ENCODE results near the gene DUSP22.

DNA sequence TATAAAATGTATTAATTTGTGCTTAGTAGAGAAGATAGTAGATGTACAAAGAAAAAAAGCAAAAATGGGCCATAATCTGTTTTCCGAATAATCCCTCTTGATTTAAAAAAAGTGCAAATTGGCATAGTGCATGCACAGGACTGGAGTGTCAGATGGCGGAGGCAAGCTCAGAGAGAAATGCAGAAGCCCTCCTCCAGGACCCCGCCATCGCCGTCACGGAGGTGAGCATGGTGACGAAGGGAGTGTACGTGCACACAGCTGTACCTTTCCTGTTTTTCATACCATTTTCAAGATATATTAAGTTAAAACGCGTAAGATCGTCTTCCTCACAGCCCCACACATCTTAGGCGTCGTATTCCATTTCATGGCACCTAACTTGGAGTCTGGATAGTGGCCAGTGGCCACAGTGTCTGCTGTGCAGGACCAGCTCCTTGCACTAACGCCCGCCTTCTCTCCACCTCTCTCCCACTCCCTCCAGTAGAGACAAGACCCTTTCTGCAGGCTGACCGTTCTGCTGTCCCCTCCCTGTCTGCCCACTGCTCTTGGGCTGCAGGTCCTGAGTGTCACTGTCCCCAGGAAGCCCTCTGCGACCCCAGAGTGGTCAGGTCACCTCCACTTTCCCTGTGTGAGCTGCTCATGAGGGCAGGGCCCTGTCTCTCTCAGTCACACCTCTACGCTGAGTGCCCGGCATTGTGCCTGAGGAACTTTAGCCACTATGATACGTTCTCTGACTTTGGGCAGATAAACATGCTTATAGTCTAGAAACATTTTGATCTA is 9.8 kb downstream of the DUSP22 start:
- TF ChIP-seq EZH2 (IDR thresholded peaks at IDR 0.05; ENCODE audit: low read length, missing control alignments) = no peak
- TF ChIP-seq, protein P1, sequence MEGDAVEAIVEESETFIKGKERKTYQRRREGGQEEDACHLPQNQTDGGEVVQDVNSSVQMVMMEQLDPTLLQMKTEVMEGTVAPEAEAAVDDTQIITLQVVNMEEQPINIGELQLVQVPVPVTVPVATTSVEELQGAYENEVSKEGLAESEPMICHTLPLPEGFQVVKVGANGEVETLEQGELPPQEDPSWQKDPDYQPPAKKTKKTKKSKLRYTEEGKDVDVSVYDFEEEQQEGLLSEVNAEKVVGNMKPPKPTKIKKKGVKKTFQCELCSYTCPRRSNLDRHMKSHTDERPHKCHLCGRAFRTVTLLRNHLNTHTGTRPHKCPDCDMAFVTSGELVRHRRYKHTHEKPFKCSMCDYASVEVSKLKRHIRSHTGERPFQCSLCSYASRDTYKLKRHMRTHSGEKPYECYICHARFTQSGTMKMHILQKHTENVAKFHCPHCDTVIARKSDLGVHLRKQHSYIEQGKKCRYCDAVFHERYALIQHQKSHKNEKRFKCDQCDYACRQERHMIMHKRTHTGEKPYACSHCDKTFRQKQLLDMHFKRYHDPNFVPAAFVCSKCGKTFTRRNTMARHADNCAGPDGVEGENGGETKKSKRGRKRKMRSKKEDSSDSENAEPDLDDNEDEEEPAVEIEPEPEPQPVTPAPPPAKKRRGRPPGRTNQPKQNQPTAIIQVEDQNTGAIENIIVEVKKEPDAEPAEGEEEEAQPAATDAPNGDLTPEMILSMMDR (conservative IDR thresholded peaks at IDR 0.05 in 1 of 2, IDR thresholded peaks at IDR 0.05 in 1 of 2; ENCODE audit: low read depth in 1 of 2, low read length in 2 of 2) = no peak
